Natural killer cell (primary cell): ENCODE results near the gene THAP7. TPM values are rescaled to one million over a fixed set of nuclear protein-coding genes. Genes with fewer than 3 reads are reported as not detected.
A peak's percentile ranks its signal among the peaks of the same experiment; 100 is the strongest.

ENCODE experiments used
- ATAC-seq, 3 donors: fragments of 150-1000 bp in 2 of 3; fragments of 200-7000 bp in 1 of 3; cut with Tn5 transposase; 1 replicate in 1 of 3; 2 replicates in 2 of 3; pipeline ENCODE4 v1.10.0; 2021; ENCODE audit warnings: mild to moderate bottlenecking in 2 of 3, moderate library complexity in 2 of 3
- DNase-seq, 2 donors: peaks; one replicate each; pipeline versions ENCODE4 v3.0.0 to v3.0.0-alpha.2; 2013 to 2021; ENCODE audit warnings: mixed read lengths in 1 of 2
- H3K27ac ChIP-seq: one replicate; pipeline ENCODE4 v1.5.1; 2013; ENCODE audit warnings: mild to moderate bottlenecking, low read length
- H3K27me3 ChIP-seq: one replicate; pipeline ENCODE4 v1.6.1; 2013; ENCODE audit warnings: low read length; ENCODE audit not compliant: control insufficient read depth, insufficient read depth
- H3K36me3 ChIP-seq: one replicate; pipeline ENCODE4 v1.6.1; 2013; ENCODE audit warnings: low read length; ENCODE audit not compliant: control insufficient read depth, insufficient read depth
- H3K4me1 ChIP-seq: one replicate; pipeline ENCODE4 v1.6.1; 2013; ENCODE audit warnings: low read length; ENCODE audit not compliant: control insufficient read depth, insufficient read depth
- H3K4me3 ChIP-seq: one replicate; pipeline ENCODE4 v1.5.1; 2013; ENCODE audit warnings: low read length
- H3K9me3 ChIP-seq: one replicate; pipeline ENCODE4 v1.6.1; 2013; ENCODE audit warnings: low read length; ENCODE audit not compliant: control insufficient read depth, insufficient read depth
- H3K27ac Mint-ChIP-seq, 2 donors: one replicate each; pipeline ENCODE4 v1.8.0; 2022; ENCODE audit warnings: mild to moderate bottlenecking in 2 of 2, mixed read lengths in 2 of 2, moderate library complexity in 1 of 2
- H3K27me3 Mint-ChIP-seq, 2 donors: one replicate each; pipeline ENCODE4 v1.8.0; 2022; ENCODE audit warnings: low read depth in 2 of 2, mixed read lengths in 2 of 2
- H3K36me3 Mint-ChIP-seq: one replicate; pipeline ENCODE4 v1.8.0; 2022; ENCODE audit warnings: mixed read lengths
- H3K4me1 Mint-ChIP-seq, 2 donors: one replicate each; pipeline ENCODE4 v1.8.0; 2022; ENCODE audit warnings: mixed read lengths in 2 of 2
- H3K4me3 Mint-ChIP-seq: one replicate; pipeline ENCODE4 v1.8.0; 2022; ENCODE audit warnings: mild to moderate bottlenecking, moderate library complexity, mixed read lengths
- H3K9me3 Mint-ChIP-seq, 2 donors: one replicate each; pipeline ENCODE4 v1.8.0; 2022; ENCODE audit warnings: mixed read lengths in 2 of 2
- CTCF ChIP-seq: fragments of 200-600 bp; IDR thresholded peaks from one replicate; pipeline ENCODE4 v1.8.0; 2022; ENCODE audit warnings: antibody characterized with exemption
- WGBS: methylation state at CpG from one replicate; pipeline ENCODE4 v1.1.7; 2013; ENCODE audit warnings: missing lambda C conversion rate; ENCODE audit not compliant: insufficient coverage; 5-methylcytosine and 5-hydroxymethylcytosine counted together
- intact Hi-C: fragments of 100-400 bp; cut with micrococcal nuclease; formaldehyde crosslinking; loops from one replicate; pipeline ENCODE4 v1.14.2; 2022
- total RNA-seq, 4 donors: library from RNA; stranded (reverse); fragments of 120-200 nt in 1 of 4; gene quantifications; one replicate each; pipeline versions ENCODE4 v1.2.3 to v1.2.4, GENCODE V29; 2013 to 2022

Gene THAP7
- total RNA-seq, 3 donors from 2014 or later (not counting 1 experiment from before 2014, with no cell fraction given) = 24.1 to 40.0 (median 26.8) TPM

DNA sequence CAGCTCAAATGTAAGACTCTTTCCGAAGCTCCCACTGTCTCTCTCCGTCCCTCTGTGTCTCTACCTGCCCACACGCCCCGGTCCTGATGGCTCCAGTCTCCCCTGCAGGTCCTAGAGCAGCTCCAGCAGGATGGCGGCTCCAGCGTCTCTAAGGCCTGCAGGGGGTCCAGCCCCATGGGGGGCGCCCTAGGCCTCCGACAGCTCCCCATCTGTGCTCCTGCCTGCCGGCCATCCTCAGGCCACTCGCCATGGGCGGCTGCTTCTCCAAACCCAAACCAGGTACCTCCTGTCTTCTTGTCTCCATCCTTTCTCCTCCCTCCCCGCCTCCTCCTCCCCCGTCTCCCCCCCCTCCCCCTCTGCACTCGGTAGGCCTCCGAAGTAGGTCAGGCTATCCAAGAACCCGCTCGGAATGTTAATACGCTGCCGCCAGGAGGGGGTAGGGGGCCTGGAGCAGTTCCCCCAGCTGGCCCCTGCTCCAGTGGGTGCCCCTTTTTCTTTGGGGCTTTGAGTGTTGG lies 34.2 kb downstream of the THAP7 start:
- no peak for TF ChIP-seq CTCF
- DNase-seq = no peak
- Mint-ChIP-seq H3K9me3 (no peaks in the 10 kb centered on the region), H3K4me3 (no peak overlapping the region), H3K27ac (no peak overlapping the region), H3K36me3 (no peaks in the 10 kb centered on the region), H3K27me3 (peaks cover 6 to 10% of the 10 kb centered on the region in 2 donors), H3K4me1 (peaks cover 5% of the 10 kb centered on the region in 2 donors)
- H3K9me3 ChIP-seq = no peaks in the 10 kb centered on the region
- no peak overlapping the region for H3K4me3 ChIP-seq
- no peak overlapping the region for H3K27ac ChIP-seq
- no peaks in the 10 kb centered on the region for H3K36me3 ChIP-seq
- peaks cover 38% of the 10 kb centered on the region for H3K4me1 ChIP-seq
- peaks cover 9% of the 10 kb centered on the region for H3K27me3 ChIP-seq
- WGBS = 83% methylated on average over 16 of the region's 19 CpGs
- no peak for ATAC-seq
- intact Hi-C loops = no loop called here

DNA sequence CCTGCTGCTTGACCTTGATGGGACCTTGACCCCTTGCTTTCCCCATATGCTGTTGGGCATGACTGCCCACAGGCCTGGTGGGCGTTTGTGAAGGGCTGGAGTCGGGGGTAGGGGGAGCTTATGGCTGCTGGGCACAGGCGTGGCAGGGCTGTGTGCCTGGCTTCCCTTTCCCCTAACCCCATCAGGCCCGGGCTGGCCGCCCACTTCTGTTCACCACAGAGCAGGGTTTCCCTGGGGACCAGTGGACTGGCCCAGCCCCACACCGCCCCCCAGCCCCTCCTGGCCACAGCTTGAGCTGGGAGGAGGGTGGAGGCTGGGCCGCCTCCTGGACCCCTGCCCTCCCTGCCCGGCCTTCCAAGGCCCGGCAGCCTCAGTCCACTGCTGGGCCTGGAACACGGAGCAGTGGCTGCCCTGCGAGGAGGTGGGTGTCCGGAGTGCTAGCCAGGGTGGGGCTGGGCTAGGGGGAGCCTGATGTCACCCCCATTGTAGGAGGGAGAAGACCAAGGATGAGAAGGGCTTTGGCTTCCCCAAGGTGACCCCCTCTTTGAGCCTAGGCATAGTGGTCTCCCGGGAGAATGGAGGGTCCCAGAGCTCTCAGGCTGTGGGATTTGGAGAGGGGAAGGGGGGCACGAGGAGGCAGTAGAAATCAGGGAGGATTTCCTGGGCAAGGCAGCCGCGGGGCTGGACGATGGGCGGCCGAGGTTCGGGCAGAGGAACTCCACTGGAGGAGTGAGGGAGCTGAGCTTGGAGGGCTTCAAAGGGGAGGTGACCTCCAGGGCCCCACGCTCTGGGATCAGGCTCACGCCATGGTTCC lies 34.8 kb downstream of the THAP7 start, which contains the start of gene AIFM3:
Gene AIFM3, plus strand, starts transcription at position 373 of the 814 bp plus-strand sequence. CDS start 690 bp downstream, outside the sequence.
- Histone ChIP-seq H3K27me3 (peaks cover 9% of the 10 kb centered on the region), H3K27ac (no peak within 1 kb of the TSS), H3K36me3 (no peaks in the 10 kb centered on the region), H3K9me3 (no peaks in the 10 kb centered on the region), H3K4me3 (no peak within 1 kb of the TSS), H3K4me1 (peaks cover 33% of the 10 kb centered on the region)
- H3K9me3 Mint-ChIP-seq = no peaks in the 10 kb centered on the region
- intact Hi-C loops = no loop called here
- ATAC-seq = no peak
- no peaks in the 10 kb centered on the region for H3K36me3 Mint-ChIP-seq
- H3K4me3 Mint-ChIP-seq = no peak within 1 kb of the TSS
- WGBS = 89% methylated on average over 20 of the region's 22 CpGs
- H3K4me1 Mint-ChIP-seq = peaks cover 5 to 8% of the 10 kb centered on the region in 2 donors
- TF ChIP-seq CTCF = no peak
- no peak for DNase-seq
- no peak within 1 kb of the TSS for H3K27ac Mint-ChIP-seq
- peaks cover 6 to 10% of the 10 kb centered on the region in 2 donors for H3K27me3 Mint-ChIP-seq

DNA sequence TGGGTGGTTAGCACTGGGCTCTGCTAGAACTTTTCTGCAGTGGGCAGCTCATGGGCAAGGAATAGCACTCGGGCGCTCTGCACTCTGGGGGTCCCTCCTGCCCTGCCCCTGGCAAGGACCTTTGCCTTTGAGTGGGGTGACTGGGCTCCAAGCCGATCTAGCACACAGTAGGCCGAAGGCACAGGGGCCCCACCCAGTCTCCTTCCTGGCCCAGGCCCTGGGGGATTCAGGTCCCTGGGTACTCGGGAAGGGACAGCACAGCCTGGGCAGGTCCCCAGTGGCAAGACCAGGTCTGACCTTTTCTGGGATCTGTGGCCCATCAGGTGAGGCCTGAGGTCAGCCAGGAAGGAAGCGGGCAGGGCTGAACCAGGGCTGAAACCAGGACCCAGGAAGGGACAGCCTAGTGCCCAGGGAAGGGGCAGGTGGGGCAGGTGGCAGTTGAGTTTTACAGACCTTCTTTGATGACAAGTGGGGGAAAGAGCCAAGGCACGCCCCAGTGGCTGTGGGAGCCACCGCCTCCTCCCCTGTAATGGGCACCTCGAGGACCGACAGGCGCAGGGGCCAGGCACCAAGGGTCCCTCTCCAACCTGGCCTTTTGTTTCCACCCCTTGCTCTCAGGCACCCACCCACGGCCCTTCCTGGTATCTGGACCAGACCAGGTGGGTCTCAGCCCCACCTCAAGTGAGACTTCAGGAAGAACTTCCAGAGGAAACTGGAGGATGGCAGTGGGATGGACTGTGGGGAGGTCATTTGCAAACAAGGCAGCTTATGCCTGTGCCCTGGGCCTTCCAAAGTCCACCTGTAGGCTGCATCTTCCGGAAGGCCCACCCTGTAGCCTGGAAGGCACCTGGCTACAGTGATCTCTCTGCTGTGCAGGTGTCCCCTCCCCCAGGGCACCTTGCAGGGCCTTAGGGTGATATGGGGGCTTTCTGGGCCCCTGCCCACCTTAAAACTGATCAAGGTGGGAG lies 35.7 kb downstream of the THAP7 start:
- Mint-ChIP-seq H3K9me3 (no peaks in the 10 kb centered on the region), H3K36me3 (no peaks in the 10 kb centered on the region), H3K27ac (no peak overlapping the region), H3K27me3 (peaks cover 6 to 10% of the 10 kb centered on the region in 2 donors), H3K4me3 (peak overlapping the region; percentile 60), H3K4me1 (peaks cover 5 to 11% of the 10 kb centered on the region in 2 donors)
- no peak for TF ChIP-seq CTCF
- Histone ChIP-seq H3K36me3 (no peaks in the 10 kb centered on the region), H3K4me1 (peaks cover 33% of the 10 kb centered on the region), H3K9me3 (no peaks in the 10 kb centered on the region), H3K27me3 (peaks cover 9% of the 10 kb centered on the region), H3K4me3 (no peak overlapping the region), H3K27ac (no peak overlapping the region)
- WGBS = 80% methylated on average over 13 of the region's 13 CpGs
- ATAC-seq (no peak), DNase-seq (no peak)
- intact Hi-C loops = no loop called here
